IPS-15b (cell line): ENCODE measurements around the gene PRR36.

ENCODE experiments used
- H3K27me3 ChIP-seq: one replicate; pipeline ENCODE4 v1.6.1; 2013; ENCODE audit warnings: low read length; ENCODE audit not compliant: control insufficient read depth, insufficient read depth
- H3K36me3 ChIP-seq: one replicate; pipeline ENCODE4 v1.6.1; 2013; ENCODE audit warnings: low read length; ENCODE audit not compliant: control insufficient read depth, insufficient read depth
- H3K4me1 ChIP-seq: one replicate; pipeline ENCODE4 v1.6.1; 2013; ENCODE audit warnings: mild to moderate bottlenecking, low read length; ENCODE audit not compliant: control insufficient read depth, insufficient read depth
- H3K4me3 ChIP-seq: one replicate; pipeline ENCODE4 v1.5.1; 2013; ENCODE audit warnings: low read depth, low read length
- H3K9ac ChIP-seq: one replicate; pipeline ENCODE4 v1.6.1; 2013; ENCODE audit warnings: low read depth, mild to moderate bottlenecking, low read length
- H3K9me3 ChIP-seq: one replicate; pipeline ENCODE4 v1.6.1; 2013; ENCODE audit warnings: mild to moderate bottlenecking, low read length; ENCODE audit not compliant: control insufficient read depth, insufficient read depth

PRR36 gene

DNA sequence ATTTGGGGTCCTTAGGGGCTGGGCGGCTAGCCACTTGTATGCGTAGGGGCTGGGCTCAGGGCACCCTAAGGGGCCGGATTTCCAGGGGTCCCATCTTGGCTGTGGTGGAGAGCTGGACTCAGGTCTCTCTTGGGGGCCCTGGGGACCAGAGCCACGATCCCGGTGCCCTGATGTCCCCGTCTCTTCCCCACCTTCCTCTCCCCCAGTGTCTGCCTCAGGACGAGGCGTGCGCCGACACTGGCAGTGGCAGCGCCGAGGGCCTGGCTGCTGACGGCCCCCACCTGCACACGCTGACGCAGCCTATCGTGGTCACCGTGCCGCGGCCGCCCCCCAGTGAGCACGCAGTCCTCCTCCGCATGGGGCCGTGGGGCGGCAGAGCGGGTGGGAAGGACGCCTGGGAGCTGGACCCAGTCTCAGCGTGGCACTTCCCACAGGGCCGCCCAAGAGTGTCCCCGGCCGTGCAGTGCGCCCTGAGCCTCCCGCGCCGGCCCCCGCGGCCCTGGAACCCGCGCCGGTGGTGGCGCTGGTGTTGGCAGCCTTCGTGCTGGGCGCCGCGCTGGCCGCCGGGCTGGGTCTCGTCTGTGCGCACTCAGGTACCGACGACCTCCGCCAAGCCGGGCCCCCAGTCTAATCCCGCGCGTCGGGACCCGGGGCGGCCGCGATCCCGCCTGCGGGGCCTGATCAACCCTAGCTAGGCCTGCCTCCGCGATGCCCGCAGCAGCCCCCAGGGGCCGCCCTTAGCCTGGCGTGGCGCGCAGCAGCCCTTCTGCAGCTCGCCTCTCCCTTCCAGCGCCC lies 43.3 kb upstream of the PRR36 start:
- Histone ChIP-seq H3K36me3 (no peaks in the 10 kb centered on the region), H3K9me3 (no peaks in the 10 kb centered on the region), H3K9ac (peak overlapping the region; percentile 54), H3K4me3 (peak overlapping the region; percentile 67), H3K4me1 (peaks cover 4% of the 10 kb centered on the region), H3K27me3 (peaks cover 30% of the 10 kb centered on the region)

DNA sequence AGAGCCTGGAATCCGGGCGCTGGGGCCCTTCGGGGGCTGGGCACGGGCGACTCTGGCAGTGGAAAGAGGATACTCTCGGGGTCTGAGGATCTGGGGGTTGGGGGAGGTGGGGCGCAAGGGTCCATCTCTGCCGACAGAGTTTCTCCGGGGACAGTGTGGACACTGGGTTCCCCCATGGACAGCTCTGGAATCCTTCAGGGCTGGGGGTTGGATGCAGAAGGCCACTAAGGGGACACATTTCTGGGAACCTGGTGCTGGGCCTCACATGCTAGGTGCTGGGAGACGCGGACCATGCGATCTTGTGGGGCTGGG lies 42.7 kb upstream of the PRR36 start:
- H3K4me3 ChIP-seq: peak overlapping the region; percentile 67
- H3K9ac ChIP-seq: no peak overlapping the region
- peaks cover 4% of the 10 kb centered on the region for H3K4me1 ChIP-seq
- peaks cover 4% of the 10 kb centered on the region for H3K36me3 ChIP-seq
- peaks cover 30% of the 10 kb centered on the region for H3K27me3 ChIP-seq
- no peaks in the 10 kb centered on the region for H3K9me3 ChIP-seq

DNA sequence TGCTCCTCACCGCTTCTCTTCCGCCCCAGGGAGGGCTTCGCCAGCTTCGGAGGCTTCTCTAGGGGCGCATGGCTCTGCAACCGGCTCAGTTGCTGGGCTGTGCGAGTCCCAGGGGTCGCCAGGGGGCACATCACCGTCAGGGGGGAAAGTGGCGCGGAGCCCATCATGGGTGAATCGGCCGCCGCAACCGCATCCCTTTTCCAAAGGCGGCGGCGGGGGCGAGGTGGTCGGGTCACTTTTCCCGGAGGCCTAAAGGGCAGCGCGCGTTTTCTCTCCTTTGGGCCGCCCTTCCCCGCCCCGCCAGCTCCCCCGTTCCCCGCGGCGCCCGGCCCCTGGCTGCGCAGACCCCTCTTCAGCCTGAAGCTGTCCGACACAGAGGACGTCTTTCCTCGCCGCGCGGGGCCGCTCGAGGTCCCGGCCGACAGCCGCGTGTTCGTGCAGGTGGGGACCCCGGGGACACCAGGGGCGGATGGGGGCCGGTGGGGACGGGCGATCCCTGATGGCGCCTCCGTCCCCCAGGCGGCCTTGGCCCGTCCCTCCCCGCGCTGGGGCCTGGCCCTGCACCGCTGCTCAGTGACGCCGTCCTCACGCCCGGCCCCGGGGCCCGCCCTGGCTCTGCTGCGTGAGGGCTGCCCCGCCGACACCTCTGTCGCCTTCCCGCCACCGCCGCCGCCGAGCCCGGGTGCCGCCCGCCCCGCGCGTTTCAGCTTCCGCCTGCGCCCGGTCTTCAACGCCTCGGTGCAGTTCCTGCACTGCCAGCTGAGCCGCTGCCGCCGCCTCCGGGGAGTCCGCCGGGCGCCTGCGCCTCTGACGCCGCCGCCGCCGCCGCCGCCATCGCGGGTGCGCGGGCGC lies 42.1 kb upstream of the PRR36 start:
- Histone ChIP-seq H3K4me3 (peak overlapping the region; percentile 67), H3K9me3 (no peaks in the 10 kb centered on the region), H3K36me3 (peaks cover 9% of the 10 kb centered on the region), H3K27me3 (peaks cover 30% of the 10 kb centered on the region), H3K9ac (no peak overlapping the region), H3K4me1 (peaks cover 2% of the 10 kb centered on the region)

DNA sequence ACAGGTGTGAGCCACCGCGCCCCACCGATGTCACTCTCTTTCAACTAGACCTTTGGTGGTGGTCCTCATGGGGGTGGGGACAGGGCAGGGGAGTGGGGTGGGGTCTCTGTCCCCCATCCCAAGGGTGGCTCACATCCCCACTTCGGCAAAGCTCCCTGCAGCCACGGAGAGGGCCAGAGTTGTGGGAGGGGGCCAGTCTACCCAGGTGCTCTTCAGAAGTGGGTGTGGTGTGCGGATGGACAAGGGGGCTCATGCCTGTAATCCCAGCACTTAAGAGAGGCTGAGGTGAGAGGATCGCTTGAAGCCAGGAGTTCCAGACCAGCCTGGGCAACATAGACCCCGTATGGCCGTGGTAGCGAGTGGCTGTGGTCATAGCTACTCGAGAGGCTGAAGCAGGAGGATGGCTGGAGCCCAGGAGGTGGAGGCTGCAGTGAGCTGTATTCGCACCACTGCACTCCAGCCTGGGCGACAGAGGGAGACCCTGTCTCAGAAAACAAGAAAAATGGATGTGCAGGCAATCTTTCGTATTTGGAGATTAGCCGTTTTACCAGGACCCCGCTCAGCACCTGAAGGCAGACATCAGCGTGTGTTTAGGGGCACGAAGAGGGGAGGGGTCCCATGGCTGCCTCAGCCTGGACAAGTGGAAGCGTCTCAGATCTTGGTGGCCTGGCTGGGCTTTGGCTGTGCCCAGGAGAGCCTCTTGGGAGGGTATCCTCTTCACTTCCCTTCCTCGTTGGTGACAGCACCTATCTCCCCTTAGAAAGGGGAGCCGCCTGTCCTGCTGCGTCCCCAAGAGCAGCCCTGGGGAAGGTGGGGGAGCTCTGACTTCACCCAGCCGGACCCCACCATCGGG lies 41.3 kb upstream of the PRR36 start:
- Histone ChIP-seq H3K4me3 (peak overlapping the region; percentile 30), H3K27me3 (peaks cover 30% of the 10 kb centered on the region), H3K9ac (no peak overlapping the region), H3K9me3 (no peaks in the 10 kb centered on the region), H3K4me1 (peaks cover 2% of the 10 kb centered on the region), H3K36me3 (peaks cover 15% of the 10 kb centered on the region)

DNA sequence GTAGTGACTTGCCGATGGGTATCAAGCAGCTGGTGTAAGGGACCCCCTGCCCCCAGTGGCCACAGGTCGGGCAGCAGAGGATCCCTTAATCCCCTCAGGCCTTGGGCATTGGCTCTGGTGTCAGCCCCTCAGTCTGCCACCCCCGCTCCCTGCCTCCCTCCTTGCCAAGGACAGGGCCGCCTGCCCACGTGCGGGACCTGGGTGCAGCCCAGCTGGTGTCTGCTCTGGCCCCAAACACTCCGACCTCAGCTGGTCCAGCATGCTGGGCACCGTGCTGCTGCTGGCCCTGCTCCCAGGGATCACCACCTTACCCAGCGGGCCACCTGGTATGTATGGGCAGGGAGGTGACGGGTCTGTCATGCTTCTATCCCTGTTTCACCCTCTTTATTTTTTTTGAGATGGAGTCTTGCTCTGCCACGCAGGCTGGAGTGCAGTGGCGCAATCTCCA lies 40.4 kb upstream of the PRR36 start, which contains the start of gene TGFBR3L:
Gene TGFBR3L (plus strand): TSS at position 233 of the 448 bp plus-strand sequence.
- H3K4me3 ChIP-seq: peak within 1 kb of the TSS; percentile 30
- peaks cover 19% of the 10 kb centered on the region for H3K36me3 ChIP-seq
- no peaks in the 10 kb centered on the region for H3K9me3 ChIP-seq
- peaks cover 30% of the 10 kb centered on the region for H3K27me3 ChIP-seq
- H3K9ac ChIP-seq: no peak within 1 kb of the TSS
- H3K4me1 ChIP-seq: peaks cover under 1% of the 10 kb centered on the region

DNA sequence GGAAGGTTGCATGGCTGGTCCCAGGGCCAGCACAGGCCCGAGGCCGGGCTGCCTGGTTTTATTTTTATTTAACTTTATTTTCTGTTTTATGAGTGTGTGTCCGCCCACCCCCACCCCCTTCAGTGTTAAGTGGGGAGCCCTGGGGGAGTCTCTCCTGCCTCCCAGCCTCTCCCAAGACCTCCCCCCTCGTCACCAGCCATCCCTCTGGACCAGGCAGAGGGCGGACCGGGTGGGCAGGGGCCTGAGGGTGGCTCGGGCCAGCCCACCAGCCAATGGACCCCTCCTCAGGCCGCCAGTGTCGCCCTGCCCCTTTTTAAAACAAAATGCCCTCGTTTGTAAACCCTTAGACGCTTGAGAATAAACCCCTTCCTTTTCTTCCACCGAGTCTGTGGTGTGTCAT lies 39.9 kb upstream of the PRR36 start:
- no peak overlapping the region for H3K9ac ChIP-seq
- H3K36me3 ChIP-seq: peaks cover 19% of the 10 kb centered on the region
- H3K4me3 ChIP-seq: no peak overlapping the region
- no peaks in the 10 kb centered on the region for H3K4me1 ChIP-seq
- no peaks in the 10 kb centered on the region for H3K9me3 ChIP-seq
- peaks cover 30% of the 10 kb centered on the region for H3K27me3 ChIP-seq

DNA sequence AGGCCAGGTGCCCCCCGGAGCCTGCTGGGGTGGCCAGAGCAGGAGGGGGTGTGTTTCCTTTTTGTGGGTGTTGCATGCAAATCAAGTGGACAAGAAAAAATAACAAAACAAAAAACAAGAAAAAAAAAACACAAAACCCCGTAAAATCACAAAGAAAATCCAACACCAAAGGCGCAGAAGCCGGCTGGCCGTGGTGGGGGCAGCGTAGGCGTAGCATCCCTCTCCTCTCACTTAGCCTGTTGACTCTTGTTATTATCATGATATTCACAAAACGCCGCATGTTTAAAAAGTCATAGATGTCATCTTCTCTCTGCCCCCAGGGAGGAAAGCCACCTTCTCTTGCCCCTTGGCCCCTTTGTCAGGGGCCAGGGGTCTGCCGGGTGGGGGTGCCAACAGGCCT lies 39.5 kb upstream of the PRR36 start:
- no peak overlapping the region for H3K4me3 ChIP-seq
- H3K4me1 ChIP-seq: no peaks in the 10 kb centered on the region
- H3K9ac ChIP-seq: no peak overlapping the region
- peaks cover 19% of the 10 kb centered on the region for H3K36me3 ChIP-seq
- no peaks in the 10 kb centered on the region for H3K9me3 ChIP-seq
- peaks cover 28% of the 10 kb centered on the region for H3K27me3 ChIP-seq

DNA sequence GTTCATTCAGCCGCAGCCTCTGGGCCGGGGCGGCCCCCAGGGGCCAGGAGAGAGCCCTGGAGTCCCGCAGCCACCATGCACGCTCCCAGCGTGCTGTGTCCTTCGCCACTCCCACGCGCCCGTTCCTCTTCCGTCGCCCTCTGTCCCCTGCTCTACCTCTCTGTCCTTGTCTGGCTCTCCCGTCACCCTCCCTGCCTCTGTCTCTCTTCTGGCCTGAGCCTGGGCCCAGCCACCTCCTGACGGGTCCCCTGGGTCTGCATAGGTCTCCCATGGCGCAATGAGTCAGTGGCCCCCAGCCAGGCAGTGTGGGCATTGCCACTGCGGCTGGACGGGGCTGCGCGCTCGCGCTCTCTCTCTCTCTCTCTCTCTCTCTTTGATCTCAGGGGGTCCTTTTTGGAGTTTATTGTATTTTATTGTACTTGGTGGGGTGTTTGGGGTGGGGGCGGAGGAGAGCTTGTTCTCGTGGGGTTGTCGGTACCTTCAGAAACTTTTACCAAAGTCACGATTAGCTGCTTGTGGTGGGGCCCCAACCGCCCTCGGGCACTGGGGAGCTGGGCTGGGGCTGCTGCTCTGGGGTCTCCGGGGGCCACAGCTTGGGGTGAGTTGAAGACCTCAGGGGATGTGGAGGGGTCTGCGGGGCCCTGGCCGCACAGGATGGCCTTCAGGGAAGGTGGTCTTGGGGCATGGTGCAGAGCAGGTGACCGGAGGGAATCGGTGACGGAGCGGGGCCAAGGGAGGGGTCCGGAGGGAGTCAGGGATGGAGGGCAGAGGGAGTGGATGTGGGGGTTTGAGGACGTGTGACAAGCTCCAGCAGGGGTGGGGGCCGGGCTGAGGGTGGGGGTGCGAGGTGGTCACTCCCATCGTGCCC lies 38.7 kb upstream of the PRR36 start:
- H3K27me3 ChIP-seq: peaks cover 21% of the 10 kb centered on the region
- H3K4me3 ChIP-seq: no peak overlapping the region
- peaks cover 19% of the 10 kb centered on the region for H3K36me3 ChIP-seq
- H3K9me3 ChIP-seq: no peaks in the 10 kb centered on the region
- H3K4me1 ChIP-seq: no peaks in the 10 kb centered on the region
- no peak overlapping the region for H3K9ac ChIP-seq

DNA sequence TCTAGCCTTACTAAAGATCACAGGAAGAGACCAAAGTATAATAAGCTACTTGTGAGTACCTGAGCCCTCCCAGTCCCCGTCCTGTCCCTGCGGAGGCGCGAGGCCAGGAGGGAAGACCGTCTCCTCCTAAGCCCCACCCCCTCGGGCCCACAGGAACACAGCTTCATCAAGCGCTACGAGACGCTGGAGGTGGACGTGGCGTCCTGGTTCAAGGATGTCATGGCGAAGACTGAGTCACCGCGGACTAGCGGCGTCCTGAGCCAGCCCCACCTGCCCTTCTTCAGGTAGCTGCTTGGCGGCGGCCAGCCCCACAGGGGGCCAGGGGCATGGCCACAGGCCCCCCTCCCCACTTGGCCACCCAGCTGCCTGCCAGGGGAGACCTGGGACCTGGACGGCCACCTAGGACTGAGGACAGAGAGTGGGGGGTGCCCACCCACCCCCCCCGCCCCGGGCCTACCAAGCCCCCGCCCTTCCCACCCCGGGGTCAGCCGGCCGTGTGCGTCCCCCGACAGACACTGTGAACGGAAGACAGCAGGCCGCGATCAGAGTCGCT lies 38.0 kb upstream of the PRR36 start:
- Histone ChIP-seq H3K36me3 (peaks cover 19% of the 10 kb centered on the region), H3K9ac (no peak overlapping the region), H3K9me3 (no peaks in the 10 kb centered on the region), H3K27me3 (peaks cover 16% of the 10 kb centered on the region), H3K4me1 (no peaks in the 10 kb centered on the region), H3K4me3 (no peak overlapping the region)

DNA sequence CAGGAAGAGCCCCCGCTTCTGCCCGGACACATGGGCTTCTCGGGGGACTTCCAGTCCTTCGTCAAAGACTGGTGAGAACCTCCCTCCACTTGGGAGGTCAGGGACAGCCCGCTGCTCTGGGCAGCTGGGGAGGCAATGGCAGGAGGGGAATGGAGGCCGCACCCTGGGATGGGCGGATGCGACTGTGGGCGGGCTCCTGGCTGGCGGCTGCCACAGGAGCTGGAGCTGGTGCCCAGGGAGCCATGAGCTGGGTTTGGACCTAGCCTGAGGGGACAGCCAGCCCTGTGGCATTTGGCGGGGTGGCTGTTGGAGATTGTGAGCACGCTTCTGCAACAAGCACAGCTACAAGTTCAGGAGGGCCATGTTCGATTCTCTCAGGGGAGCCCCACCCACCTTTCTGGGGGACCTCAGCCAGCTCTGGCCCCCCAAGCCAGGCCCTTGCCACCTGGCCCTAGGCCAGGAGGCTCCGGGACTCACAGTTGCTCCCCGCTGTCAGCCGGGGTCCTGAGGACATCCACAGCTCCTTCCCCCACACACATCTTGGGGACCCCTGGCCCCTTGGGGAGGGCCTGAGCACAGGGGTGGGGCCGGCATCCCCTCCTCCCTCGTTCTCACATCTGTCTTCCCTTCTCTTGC lies 37.4 kb upstream of the PRR36 start:
- peaks cover 19% of the 10 kb centered on the region for H3K36me3 ChIP-seq
- H3K4me3 ChIP-seq: no peak overlapping the region

More for the DNA sequence above, 37.4 kb upstream of the PRR36 start:
- Histone ChIP-seq H3K27me3 (peaks cover 12% of the 10 kb centered on the region), H3K4me1 (no peaks in the 10 kb centered on the region), H3K9ac (no peak overlapping the region), H3K9me3 (no peaks in the 10 kb centered on the region)
